ENCODE measurements around the gene CARF. TPM values are rescaled to one million over a fixed set of nuclear protein-coding genes. Genes with fewer than 3 reads are reported as not detected.
"Not testable (repeated sequence)": the region's sequence is repeated elsewhere in the genome, so short reads cannot be mapped to it uniquely, and the experiment has no call there.

Gene CARF
- total RNA-seq, 1 experiment from 2014 or later, result 4.2 TPM

DNA sequence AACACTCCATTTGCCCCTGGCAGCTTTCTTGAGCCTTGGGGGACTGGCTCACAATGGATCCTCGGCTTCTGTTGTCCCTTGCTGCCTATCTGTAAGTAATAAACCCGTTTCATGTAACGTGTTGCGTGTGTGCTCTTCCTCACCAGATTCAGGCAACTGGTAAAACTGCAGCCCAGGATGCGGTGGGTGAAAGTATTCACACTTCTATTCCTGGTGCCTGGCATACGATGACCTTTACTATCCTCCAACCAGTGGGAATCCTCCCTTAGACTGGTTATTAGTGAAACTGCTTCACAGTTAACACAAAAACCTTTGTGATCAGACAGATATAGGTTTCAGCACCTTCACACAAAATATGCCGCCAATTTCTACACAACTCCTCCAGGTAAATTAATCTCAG, 26.9 kb upstream of the CARF start:
- Histone ChIP-seq H3K27me3 (ENCODE audit: insufficient read depth, low read length) (no peaks in the 10 kb centered on the region), H2AK5ac (ENCODE audit: insufficient read length, low read length) (no peak overlapping the region), H2BK5ac (ENCODE audit: insufficient read length, low read length) (no peak overlapping the region), H3T11ph (ENCODE audit: low read length) (no peak overlapping the region), H2BK12ac (ENCODE audit: insufficient read length, low read depth, low read length) (no peak overlapping the region), H3K23me2 (ENCODE audit: insufficient read length, low read depth, low read length, poor library complexity, severe bottlenecking) (peaks cover 2% of the 10 kb centered on the region), H3K9ac (ENCODE audit: extremely low read depth, insufficient read length, low read length) (no peak overlapping the region), H3K23ac (ENCODE audit: insufficient read length, low read depth, low read length) (no peak overlapping the region), H2BK120ac (ENCODE audit: low read depth, low read length, poor library complexity, severe bottlenecking) (no peak overlapping the region), H4K20me1 (ENCODE audit: control insufficient read depth, insufficient read depth, insufficient read length) (no peaks in the 10 kb centered on the region), H2BK20ac (ENCODE audit: low read depth, low read length, poor library complexity, severe bottlenecking) (no peak overlapping the region), H3K14ac (ENCODE audit: insufficient read depth, low read length) (no peak overlapping the region), H2BK15ac (ENCODE audit: low read depth, low read length) (no peak overlapping the region), H3K18ac (ENCODE audit: insufficient read length, low read depth, low read length) (no peak overlapping the region), H3K4me2 (ENCODE audit: insufficient read depth, insufficient read length, low read length) (no peak overlapping the region), H3K56ac (ENCODE audit: insufficient read length, low read depth, low read length) (no peak overlapping the region), H3K9me3 (ENCODE audit: control insufficient read depth, low read depth, low read length) (no peaks in the 10 kb centered on the region), H3K4me1 (ENCODE audit: insufficient read depth, low read length) (no peaks in the 10 kb centered on the region), H3K79me2 (ENCODE audit: insufficient read depth, low read length) (no peaks in the 10 kb centered on the region), H2AFZ (ENCODE audit: low read length) (no peak overlapping the region), H4K5ac (ENCODE audit: insufficient read length, low read depth, low read length) (no peak overlapping the region), H4K8ac (replicated peaks; ENCODE audit: insufficient read length, low read depth, low read length) (no peak overlapping the region), H3K79me1 (ENCODE audit: insufficient read depth, low read depth, low read length, poor library complexity, severe bottlenecking) (no peaks in the 10 kb centered on the region), H3K27ac (ENCODE audit: insufficient read length, low read depth, low read length) (no peak overlapping the region), H4K91ac (ENCODE audit: insufficient read length, low read depth, low read length) (no peak overlapping the region), H3K4ac (ENCODE audit: low read depth, low read length) (no peak overlapping the region)
- Mint-ChIP-seq H3K4me3 (no peak overlapping the region), H3K36me3 (ENCODE audit: insufficient read depth in 1 of 3, low read depth in 3 of 3) (peaks cover 48 to 82% (median 72%) of the 10 kb centered on the region in 3 experiments), H3K27ac (no peak overlapping the region; a peak in 1 of 7 replicates), H3K9me3 (no peaks in the 10 kb centered on the region), H3K4me1 (no peaks in the 10 kb centered on the region), H3K27me3 (ENCODE audit: low read depth) (no peaks in the 10 kb centered on the region)
- no CpG with 5 or more reads among the region's 7 CpGs for WGBS (ENCODE audit: extremely low coverage, insufficient read length, low lambda C conversion rate)
- TF ChIP-seq, protein P1, sequence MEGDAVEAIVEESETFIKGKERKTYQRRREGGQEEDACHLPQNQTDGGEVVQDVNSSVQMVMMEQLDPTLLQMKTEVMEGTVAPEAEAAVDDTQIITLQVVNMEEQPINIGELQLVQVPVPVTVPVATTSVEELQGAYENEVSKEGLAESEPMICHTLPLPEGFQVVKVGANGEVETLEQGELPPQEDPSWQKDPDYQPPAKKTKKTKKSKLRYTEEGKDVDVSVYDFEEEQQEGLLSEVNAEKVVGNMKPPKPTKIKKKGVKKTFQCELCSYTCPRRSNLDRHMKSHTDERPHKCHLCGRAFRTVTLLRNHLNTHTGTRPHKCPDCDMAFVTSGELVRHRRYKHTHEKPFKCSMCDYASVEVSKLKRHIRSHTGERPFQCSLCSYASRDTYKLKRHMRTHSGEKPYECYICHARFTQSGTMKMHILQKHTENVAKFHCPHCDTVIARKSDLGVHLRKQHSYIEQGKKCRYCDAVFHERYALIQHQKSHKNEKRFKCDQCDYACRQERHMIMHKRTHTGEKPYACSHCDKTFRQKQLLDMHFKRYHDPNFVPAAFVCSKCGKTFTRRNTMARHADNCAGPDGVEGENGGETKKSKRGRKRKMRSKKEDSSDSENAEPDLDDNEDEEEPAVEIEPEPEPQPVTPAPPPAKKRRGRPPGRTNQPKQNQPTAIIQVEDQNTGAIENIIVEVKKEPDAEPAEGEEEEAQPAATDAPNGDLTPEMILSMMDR (conservative IDR thresholded peaks at IDR 0.05), result no peak
- DNase-seq, result no peak

DNA sequence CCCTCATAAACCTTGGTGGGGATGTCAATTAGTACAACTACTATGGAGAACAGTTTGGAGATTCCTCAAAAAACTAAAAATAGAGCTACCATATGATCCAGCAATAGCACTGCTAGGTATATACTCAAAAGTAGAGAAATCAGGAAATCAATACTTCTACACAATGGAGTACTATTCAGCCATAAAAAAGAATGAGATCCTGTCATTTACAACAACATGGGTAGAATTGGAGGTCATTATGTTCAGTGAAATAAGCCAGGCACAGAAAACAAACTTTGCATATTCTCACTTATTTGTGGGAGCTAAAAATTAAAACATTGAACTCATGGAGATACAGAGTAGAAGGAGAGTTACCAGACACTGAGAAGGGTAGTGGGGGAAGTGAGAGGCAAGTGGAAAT, 6.6 kb upstream of the CARF start:
- H3K79me1 ChIP-seq (ENCODE audit: insufficient read depth, low read depth, low read length, poor library complexity, severe bottlenecking); H2BK20ac ChIP-seq (ENCODE audit: low read depth, low read length, poor library complexity, severe bottlenecking); H3K27ac Mint-ChIP-seq; H3K4me1 ChIP-seq (ENCODE audit: insufficient read depth, low read length); H2AFZ ChIP-seq (ENCODE audit: low read length); H3K27ac ChIP-seq (ENCODE audit: insufficient read length, low read depth, low read length); H4K5ac ChIP-seq (ENCODE audit: insufficient read length, low read depth, low read length); H2BK12ac ChIP-seq (ENCODE audit: insufficient read length, low read depth, low read length); H3K27me3 ChIP-seq (ENCODE audit: insufficient read depth, low read length); H3K4me2 ChIP-seq (ENCODE audit: insufficient read depth, insufficient read length, low read length); H3K4ac ChIP-seq (ENCODE audit: low read depth, low read length); H3K4me3 Mint-ChIP-seq; H2BK120ac ChIP-seq (ENCODE audit: low read depth, low read length, poor library complexity, severe bottlenecking); H3T11ph ChIP-seq (ENCODE audit: low read length); H3K18ac ChIP-seq (ENCODE audit: insufficient read length, low read depth, low read length); H2BK15ac ChIP-seq (ENCODE audit: low read depth, low read length); H3K9me3 Mint-ChIP-seq; DNase-seq; H3K9ac ChIP-seq (ENCODE audit: extremely low read depth, insufficient read length, low read length); H4K20me1 ChIP-seq (ENCODE audit: control insufficient read depth, insufficient read depth, insufficient read length); H3K14ac ChIP-seq (ENCODE audit: insufficient read depth, low read length); H3K23me2 ChIP-seq (ENCODE audit: insufficient read length, low read depth, low read length, poor library complexity, severe bottlenecking); H4K8ac ChIP-seq (replicated peaks; ENCODE audit: insufficient read length, low read depth, low read length); H3K56ac ChIP-seq (ENCODE audit: insufficient read length, low read depth, low read length); H3K27me3 Mint-ChIP-seq (ENCODE audit: low read depth); H2BK5ac ChIP-seq (ENCODE audit: insufficient read length, low read length); H3K23ac ChIP-seq (ENCODE audit: insufficient read length, low read depth, low read length); H4K91ac ChIP-seq (ENCODE audit: insufficient read length, low read depth, low read length); H2AK5ac ChIP-seq (ENCODE audit: insufficient read length, low read length); H3K9me3 ChIP-seq (ENCODE audit: control insufficient read depth, low read depth, low read length): not testable (repeated sequence)
- peaks cover 26% of the 10 kb centered on the region; the same call in 1 of the 2 replicates for H3K79me2 ChIP-seq (ENCODE audit: insufficient read depth, low read length)
- Mint-ChIP-seq H3K4me1 (peaks cover 7 to 15% of the 10 kb centered on the region in 2 experiments; a peak in 3 of 4 replicates), H3K36me3 (ENCODE audit: insufficient read depth in 1 of 3, low read depth in 3 of 3) (peaks cover 47 to 62% (median 52%) of the 10 kb centered on the region in 3 experiments)
